ENCODE data around the gene SACM1L.

DNA sequence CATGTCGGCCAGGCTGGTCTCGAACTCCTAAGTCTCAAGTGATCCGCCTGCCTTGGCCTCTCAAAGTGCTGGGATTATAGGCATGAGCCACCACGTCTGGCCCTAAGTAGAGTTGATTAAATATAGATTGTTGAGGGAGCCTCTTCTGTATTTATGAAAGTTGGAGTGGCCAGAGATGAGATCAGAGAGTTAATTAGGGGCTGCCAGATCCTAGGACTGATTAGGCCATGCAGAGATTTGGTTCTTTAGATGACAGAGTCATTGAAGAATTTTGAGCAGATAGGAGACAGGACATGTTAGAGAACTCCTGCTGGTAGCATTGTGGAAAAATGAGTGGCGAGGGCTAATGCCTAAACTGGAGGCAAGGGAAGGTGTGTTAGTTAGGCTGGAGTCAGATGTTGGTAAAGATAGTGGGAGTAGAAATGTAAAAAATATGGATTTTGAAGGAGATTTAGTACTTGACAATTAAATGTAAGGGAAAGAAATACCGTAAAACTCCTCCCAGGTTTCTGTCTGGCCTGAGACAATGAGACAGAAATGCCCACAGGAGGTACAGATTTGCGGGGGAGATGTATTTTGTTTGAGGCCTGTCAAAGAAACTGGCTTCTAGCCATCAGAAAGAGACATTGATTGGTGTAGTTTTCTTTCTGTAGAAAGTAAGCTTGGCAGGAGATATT lies 23.4 kb downstream of the SACM1L start:
- TF ChIP-seq, protein P1, sequence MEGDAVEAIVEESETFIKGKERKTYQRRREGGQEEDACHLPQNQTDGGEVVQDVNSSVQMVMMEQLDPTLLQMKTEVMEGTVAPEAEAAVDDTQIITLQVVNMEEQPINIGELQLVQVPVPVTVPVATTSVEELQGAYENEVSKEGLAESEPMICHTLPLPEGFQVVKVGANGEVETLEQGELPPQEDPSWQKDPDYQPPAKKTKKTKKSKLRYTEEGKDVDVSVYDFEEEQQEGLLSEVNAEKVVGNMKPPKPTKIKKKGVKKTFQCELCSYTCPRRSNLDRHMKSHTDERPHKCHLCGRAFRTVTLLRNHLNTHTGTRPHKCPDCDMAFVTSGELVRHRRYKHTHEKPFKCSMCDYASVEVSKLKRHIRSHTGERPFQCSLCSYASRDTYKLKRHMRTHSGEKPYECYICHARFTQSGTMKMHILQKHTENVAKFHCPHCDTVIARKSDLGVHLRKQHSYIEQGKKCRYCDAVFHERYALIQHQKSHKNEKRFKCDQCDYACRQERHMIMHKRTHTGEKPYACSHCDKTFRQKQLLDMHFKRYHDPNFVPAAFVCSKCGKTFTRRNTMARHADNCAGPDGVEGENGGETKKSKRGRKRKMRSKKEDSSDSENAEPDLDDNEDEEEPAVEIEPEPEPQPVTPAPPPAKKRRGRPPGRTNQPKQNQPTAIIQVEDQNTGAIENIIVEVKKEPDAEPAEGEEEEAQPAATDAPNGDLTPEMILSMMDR (IDR thresholded peaks at IDR 0.05), result no peak
- no peak for TF ChIP-seq POLR2A (IDR thresholded peaks at IDR 0.05)

Data from tibial nerve (tissue), 3 donors.